ENCODE results near the gene GP1BA. TPM values are rescaled to one million over a fixed set of nuclear protein-coding genes. Genes with fewer than 3 reads are reported as not detected.

GP1BA gene
- total RNA-seq, 1 experiment from 2014 or later: not detected

- DNase-seq (ENCODE audit: low spot score) (no peak), ATAC-seq (no peak)
- no peaks in the 10 kb centered on the region for H3K9me3 Mint-ChIP-seq
- H3K36me3 Mint-ChIP-seq: no peaks in the 10 kb centered on the region
- H3K4me3 Mint-ChIP-seq: no peak overlapping the region
- H3K27ac Mint-ChIP-seq: no peak overlapping the region
- CTCF ChIA-PET: interaction anchor here (0.8 to 1.2 kb wide), 3 partner anchors 11 to 84 kb away, joined by 3 read pairs; no protein-coding TSS in a partner anchor
- POLR2A ChIA-PET: no interaction called here
- H3K27me3 Mint-ChIP-seq (ENCODE audit: low read depth): peaks cover 58% of the 10 kb centered on the region
- H3K4me1 Mint-ChIP-seq: peaks cover 5% of the 10 kb centered on the region
- TF ChIP-seq, protein P1, sequence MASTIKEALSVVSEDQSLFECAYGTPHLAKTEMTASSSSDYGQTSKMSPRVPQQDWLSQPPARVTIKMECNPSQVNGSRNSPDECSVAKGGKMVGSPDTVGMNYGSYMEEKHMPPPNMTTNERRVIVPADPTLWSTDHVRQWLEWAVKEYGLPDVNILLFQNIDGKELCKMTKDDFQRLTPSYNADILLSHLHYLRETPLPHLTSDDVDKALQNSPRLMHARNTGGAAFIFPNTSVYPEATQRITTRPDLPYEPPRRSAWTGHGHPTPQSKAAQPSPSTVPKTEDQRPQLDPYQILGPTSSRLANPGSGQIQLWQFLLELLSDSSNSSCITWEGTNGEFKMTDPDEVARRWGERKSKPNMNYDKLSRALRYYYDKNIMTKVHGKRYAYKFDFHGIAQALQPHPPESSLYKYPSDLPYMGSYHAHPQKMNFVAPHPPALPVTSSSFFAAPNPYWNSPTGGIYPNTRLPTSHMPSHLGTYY (CRISPR knock-in tag; IDR thresholded peaks at IDR 0.05): no peak
- TF ChIP-seq ZNF232 (CRISPR knock-in tag; IDR thresholded peaks at IDR 0.05): no peak
Measured at GRCh38 chr17:4978726-4979125, 46.6 kb downstream of the GP1BA start.

DNA sequence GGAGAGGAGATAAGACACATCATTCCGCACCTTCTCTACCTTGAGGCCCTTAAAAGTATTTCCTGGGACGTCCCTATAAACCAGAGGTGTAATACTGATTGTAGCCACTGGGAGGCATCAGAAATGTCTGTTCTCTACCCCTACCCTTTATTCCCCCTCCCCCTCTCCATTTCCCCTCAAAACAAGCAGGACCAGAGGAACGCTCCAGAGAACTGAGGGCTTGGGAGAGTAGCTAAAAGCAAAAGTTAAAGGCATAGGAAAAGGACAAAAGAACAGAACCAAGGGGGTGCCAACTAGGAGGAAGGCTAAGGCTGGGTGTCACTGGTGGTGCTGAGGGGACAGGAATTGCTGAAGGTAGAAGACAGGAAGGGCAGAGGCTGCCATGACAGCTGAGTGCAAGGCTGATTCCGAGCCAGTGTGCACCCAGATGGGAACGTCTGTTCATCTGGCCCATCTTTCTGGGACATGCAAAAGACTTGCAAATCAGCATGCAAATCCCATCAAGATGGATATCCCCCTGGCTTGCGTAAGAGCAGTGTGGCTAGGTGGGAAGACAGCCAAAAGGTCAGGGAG lies 48.7 kb downstream of the GP1BA start:
- DNase-seq (ENCODE audit: low spot score) (peak; percentile 31), ATAC-seq (peak; percentile 91)
- Mint-ChIP-seq H3K9me3 (no peaks in the 10 kb centered on the region), H3K4me1 (peaks cover 5% of the 10 kb centered on the region), H3K27me3 (ENCODE audit: low read depth) (peaks cover 43% of the 10 kb centered on the region), H3K4me3 (no peak overlapping the region), H3K36me3 (no peaks in the 10 kb centered on the region), H3K27ac (no peak overlapping the region)
- POLR2A ChIA-PET: interaction anchor here (0.7 kb wide), 1 partner anchor 31 kb away, joined by 3 read pairs; no protein-coding TSS in a partner anchor
- TF ChIP-seq CTCF (IDR thresholded peaks at IDR 0.05): peak; percentile 78
- no peak for TF ChIP-seq ZNF219 (CRISPR knock-in tag; IDR thresholded peaks at IDR 0.05; ENCODE audit: borderline replicate concordance)
- CTCF ChIA-PET: interaction anchor here (0.6 to 2.3 kb wide), 11 partner anchors 10 to 81 kb away, joined by 3 to 33 read pairs (median 6); partner anchors contain the start of genes INCA1, KIF1C, PFN1 and RNF167

- POLR2A ChIA-PET: no interaction called here
- no peak overlapping the region for H3K27ac Mint-ChIP-seq
- H3K4me1 Mint-ChIP-seq: peaks cover 15% of the 10 kb centered on the region
- H3K9me3 Mint-ChIP-seq: no peaks in the 10 kb centered on the region
- ATAC-seq: no peak
- H3K36me3 Mint-ChIP-seq: no peaks in the 10 kb centered on the region
- DNase-seq (ENCODE audit: low spot score): no peak
- peaks cover 37% of the 10 kb centered on the region for H3K27me3 Mint-ChIP-seq (ENCODE audit: low read depth)
- CTCF ChIA-PET: no interaction called here
- H3K4me3 Mint-ChIP-seq: no peak overlapping the region
- TF ChIP-seq ZNF425 (CRISPR knock-in tag; conservative IDR thresholded peaks at IDR 0.05): no peak
- TF ChIP-seq ZNF423 (CRISPR knock-in tag; IDR thresholded peaks at IDR 0.05): no peak
- no peak for TF ChIP-seq ZNF396 (CRISPR knock-in tag; IDR thresholded peaks at IDR 0.05; ENCODE audit: borderline replicate concordance)
- no peak for TF ChIP-seq NFE2L1 (CRISPR knock-in tag; IDR thresholded peaks at IDR 0.05)
- TF ChIP-seq, protein P2, sequence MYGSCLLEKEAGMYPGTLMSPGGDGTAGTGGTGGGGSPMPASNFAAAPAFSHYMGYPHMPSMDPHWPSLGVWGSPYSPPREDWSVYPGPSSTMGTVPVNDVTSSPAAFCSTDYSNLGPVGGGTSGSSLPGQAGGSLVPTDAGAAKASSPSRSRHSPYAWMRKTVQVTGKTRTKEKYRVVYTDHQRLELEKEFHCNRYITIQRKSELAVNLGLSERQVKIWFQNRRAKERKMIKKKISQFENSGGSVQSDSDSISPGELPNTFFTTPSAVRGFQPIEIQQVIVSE (CRISPR knock-in tag; IDR thresholded peaks at IDR 0.05; ENCODE audit: borderline replicate concordance): no peak
- TF ChIP-seq KAT7 (CRISPR knock-in tag; IDR thresholded peaks at IDR 0.05; ENCODE audit: borderline replicate concordance): no peak
- TF ChIP-seq, protein P3, sequence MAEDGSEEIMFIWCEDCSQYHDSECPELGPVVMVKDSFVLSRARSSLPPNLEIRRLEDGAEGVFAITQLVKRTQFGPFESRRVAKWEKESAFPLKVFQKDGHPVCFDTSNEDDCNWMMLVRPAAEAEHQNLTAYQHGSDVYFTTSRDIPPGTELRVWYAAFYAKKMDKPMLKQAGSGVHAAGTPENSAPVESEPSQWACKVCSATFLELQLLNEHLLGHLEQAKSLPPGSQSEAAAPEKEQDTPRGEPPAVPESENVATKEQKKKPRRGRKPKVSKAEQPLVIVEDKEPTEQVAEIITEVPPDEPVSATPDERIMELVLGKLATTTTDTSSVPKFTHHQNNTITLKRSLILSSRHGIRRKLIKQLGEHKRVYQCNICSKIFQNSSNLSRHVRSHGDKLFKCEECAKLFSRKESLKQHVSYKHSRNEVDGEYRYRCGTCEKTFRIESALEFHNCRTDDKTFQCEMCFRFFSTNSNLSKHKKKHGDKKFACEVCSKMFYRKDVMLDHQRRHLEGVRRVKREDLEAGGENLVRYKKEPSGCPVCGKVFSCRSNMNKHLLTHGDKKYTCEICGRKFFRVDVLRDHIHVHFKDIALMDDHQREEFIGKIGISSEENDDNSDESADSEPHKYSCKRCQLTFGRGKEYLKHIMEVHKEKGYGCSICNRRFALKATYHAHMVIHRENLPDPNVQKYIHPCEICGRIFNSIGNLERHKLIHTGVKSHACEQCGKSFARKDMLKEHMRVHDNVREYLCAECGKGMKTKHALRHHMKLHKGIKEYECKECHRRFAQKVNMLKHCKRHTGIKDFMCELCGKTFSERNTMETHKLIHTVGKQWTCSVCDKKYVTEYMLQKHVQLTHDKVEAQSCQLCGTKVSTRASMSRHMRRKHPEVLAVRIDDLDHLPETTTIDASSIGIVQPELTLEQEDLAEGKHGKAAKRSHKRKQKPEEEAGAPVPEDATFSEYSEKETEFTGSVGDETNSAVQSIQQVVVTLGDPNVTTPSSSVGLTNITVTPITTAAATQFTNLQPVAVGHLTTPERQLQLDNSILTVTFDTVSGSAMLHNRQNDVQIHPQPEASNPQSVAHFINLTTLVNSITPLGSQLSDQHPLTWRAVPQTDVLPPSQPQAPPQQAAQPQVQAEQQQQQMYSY (CRISPR knock-in tag; IDR thresholded peaks at IDR 0.05): no peak
- TF ChIP-seq STAT6 (CRISPR knock-in tag; conservative IDR thresholded peaks at IDR 0.05; ENCODE audit: low read depth): no peak
- no peak for TF ChIP-seq PREB (CRISPR knock-in tag; IDR thresholded peaks at IDR 0.05; ENCODE audit: borderline replicate concordance)
- TF ChIP-seq HMGXB4 (CRISPR knock-in tag; IDR thresholded peaks at IDR 0.05): no peak
Measured at GRCh38 chr17:4982305-4982704, 50.2 kb downstream of the GP1BA start.
